NCI-H1048 (cell line): Measurements from ENCODE around the gene PSMG1.
A peak's percentile ranks its signal among the peaks of the same experiment; 100 is the strongest.
"Not testable (repeated sequence)": the region's sequence is repeated elsewhere in the genome, so short reads cannot be mapped to it uniquely, and the experiment has no call there.

Source experiments
- DNase-seq: peaks from one replicate; lab custom pipeline; 2025; lab: John Stamatoyannopoulos, UW

PSMG1 gene

GRCh38 chr21:39183272-39184049 lies at the start of gene PSMG1:
Gene PSMG1 (minus strand): TSS chr21:39183451. CDS start chr21:39183385, 66 bp downstream.
- DNase-seq: peak; percentile 79

GRCh38 chr21:39232861-39233291 lies 49.6 kb upstream of the PSMG1 start:
- no peak for DNase-seq

- DNase-seq: no peak
Measured at GRCh38 chr21:39224930-39225329, 41.7 kb upstream of the PSMG1 start.

- no peak for DNase-seq
Measured at GRCh38 chr21:39221997-39222486, 38.8 kb upstream of the PSMG1 start.

GRCh38 chr21:39221282-39221996 lies 38.2 kb upstream of the PSMG1 start:
- DNase-seq: no peak

GRCh38 chr21:39220875-39221274 lies 37.6 kb upstream of the PSMG1 start:
- DNase-seq: not testable (repeated sequence)

GRCh38 chr21:39220150-39220549 lies 36.9 kb upstream of the PSMG1 start:
- DNase-seq: no peak

- DNase-seq: no peak
Measured at GRCh38 chr21:39218082-39218409, 34.8 kb upstream of the PSMG1 start.

- no peak for DNase-seq
Measured at GRCh38 chr21:39217356-39218081, 34.3 kb upstream of the PSMG1 start.

- no peak for DNase-seq
Measured at GRCh38 chr21:39216290-39216689, 33.0 kb upstream of the PSMG1 start.

- no peak for DNase-seq
Measured at GRCh38 chr21:39215078-39215477, 31.8 kb upstream of the PSMG1 start.

GRCh38 chr21:39209334-39209688 lies 26.1 kb upstream of the PSMG1 start:
- DNase-seq: no peak

GRCh38 chr21:39208624-39209333 lies 25.5 kb upstream of the PSMG1 start:
- no peak for DNase-seq

GRCh38 chr21:39204134-39204533 lies 20.9 kb upstream of the PSMG1 start:
- no peak for DNase-seq

GRCh38 chr21:39198800-39199199 lies 15.5 kb upstream of the PSMG1 start:
- DNase-seq: no peak

GRCh38 chr21:39197448-39198233 lies 14.4 kb upstream of the PSMG1 start:
- DNase-seq: no peak

- DNase-seq: no peak
Measured at GRCh38 chr21:39196838-39197237, 13.6 kb upstream of the PSMG1 start.

- DNase-seq: no peak
Measured at GRCh38 chr21:39196310-39196709, 13.1 kb upstream of the PSMG1 start.

- DNase-seq: no peak
Measured at GRCh38 chr21:39193380-39193779, 10.1 kb upstream of the PSMG1 start.

GRCh38 chr21:39189857-39190604 lies 6.8 kb upstream of the PSMG1 start:
- DNase-seq: no peak
